Measurements from ENCODE around the gene VAMP1.
"Not testable (repeated sequence)": the region's sequence is repeated elsewhere in the genome, so short reads cannot be mapped to it uniquely, and the experiment has no call there.

VAMP1 gene

DNA sequence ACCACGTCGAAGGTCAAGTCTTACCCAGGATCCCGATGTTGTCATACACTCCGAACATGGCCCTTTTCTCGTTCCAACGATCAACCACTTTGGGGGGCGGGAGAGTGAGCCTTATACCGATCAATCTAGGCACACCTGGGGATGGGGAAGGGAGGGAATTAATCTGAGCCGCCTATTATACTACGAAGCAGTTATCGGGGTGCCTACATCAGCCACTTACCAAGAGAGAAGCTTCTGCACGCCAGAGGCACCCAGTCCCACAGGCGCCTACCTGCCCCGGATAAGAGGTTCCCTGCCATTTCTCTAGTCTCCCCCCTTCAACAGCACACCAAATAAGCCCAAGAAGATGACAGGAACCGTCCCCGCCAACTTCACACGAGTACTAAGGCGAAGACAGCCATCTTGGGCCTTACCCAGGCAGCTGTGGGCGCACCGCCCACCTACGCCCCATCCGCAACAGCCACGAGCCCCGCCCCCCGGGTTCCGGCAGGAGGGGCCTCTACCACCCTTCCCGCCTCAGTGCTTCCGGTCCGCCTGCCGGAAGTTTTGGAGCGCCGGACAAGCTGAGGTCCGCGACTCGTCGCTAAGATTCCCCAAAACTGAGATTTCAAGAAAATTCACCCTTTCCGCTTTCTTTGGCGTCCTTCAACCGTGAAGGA, 22.5 kb upstream of the VAMP1 start, which contains the start of gene MRPL51:
Gene MRPL51 (minus strand): TSS at position 425 of the 659 bp plus-strand sequence. CDS start 126 bp downstream, at position 299.
- Histone ChIP-seq H3K9ac (ENCODE audit: low read depth in 1 of 2, low read length in 2 of 2) (peak within 1 kb of the TSS; percentile 98 to 99), H3K4me1 (ENCODE audit: control insufficient read depth in 1 of 2, insufficient read depth in 2 of 2, low read length in 2 of 2) (peaks cover 18 to 26% of the 10 kb centered on the region in 2 donors), H3K27me3 (ENCODE audit: control insufficient read depth in 1 of 2, insufficient read depth in 2 of 2, low read length in 2 of 2) (no peaks in the 10 kb centered on the region), H3K4me3 (ENCODE audit: low read depth in 1 of 2, low read length in 2 of 2) (peak within 1 kb of the TSS; percentile 99 to 100), H3K36me3 (ENCODE audit: control insufficient read depth in 1 of 2, insufficient read depth in 2 of 2, low read length in 2 of 2) (peaks cover 3 to 21% of the 10 kb centered on the region in 2 donors), H3K27ac (ENCODE audit: low read depth, low read length) (peak within 1 kb of the TSS; percentile 94), H3K9me3 (ENCODE audit: control insufficient read depth in 1 of 2, low read length in 2 of 2) (no peaks in the 10 kb centered on the region)

DNA sequence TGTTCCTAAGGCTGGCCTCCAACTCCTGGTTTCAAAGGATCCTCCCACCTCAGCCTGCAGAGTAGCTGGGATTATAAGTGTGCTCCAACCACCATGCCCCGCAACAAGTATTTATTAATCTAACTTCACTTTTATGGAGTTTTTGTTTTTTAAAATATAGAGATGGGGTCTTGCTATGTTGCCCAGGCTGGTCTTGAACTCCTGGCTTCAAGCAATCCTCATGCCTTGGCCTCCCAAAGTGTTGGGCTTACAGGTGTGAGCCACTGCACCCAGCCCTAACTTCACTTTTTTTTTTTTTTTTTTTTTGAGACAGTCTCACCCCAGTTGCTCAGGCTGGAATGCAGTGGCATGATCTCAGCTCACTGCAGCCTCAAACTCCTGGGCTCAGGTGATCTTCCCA, 20.2 kb upstream of the VAMP1 start:
- not testable (repeated sequence) for H3K27me3 ChIP-seq (ENCODE audit: control insufficient read depth in 1 of 2, insufficient read depth in 2 of 2, low read length in 2 of 2); H3K9me3 ChIP-seq (ENCODE audit: control insufficient read depth in 1 of 2, low read length in 2 of 2); H3K36me3 ChIP-seq (ENCODE audit: control insufficient read depth in 1 of 2, insufficient read depth in 2 of 2, low read length in 2 of 2); H3K4me3 ChIP-seq (ENCODE audit: low read depth in 1 of 2, low read length in 2 of 2); H3K9ac ChIP-seq (ENCODE audit: low read depth in 1 of 2, low read length in 2 of 2); H3K27ac ChIP-seq (ENCODE audit: low read depth, low read length)
- peaks cover 18 to 24% of the 10 kb centered on the region in 2 donors for H3K4me1 ChIP-seq (ENCODE audit: control insufficient read depth in 1 of 2, insufficient read depth in 2 of 2, low read length in 2 of 2)

- peaks cover 0 to 3% of the 10 kb centered on the region in 2 donors for H3K36me3 ChIP-seq (ENCODE audit: control insufficient read depth in 1 of 2, insufficient read depth in 2 of 2, low read length in 2 of 2)
- no peaks in the 10 kb centered on the region for H3K27me3 ChIP-seq (ENCODE audit: control insufficient read depth in 1 of 2, insufficient read depth in 2 of 2, low read length in 2 of 2)
- H3K4me1 ChIP-seq (ENCODE audit: control insufficient read depth in 1 of 2, insufficient read depth in 2 of 2, low read length in 2 of 2) = peaks cover 6 to 12% of the 10 kb centered on the region in 2 donors
- no peak overlapping the region for H3K4me3 ChIP-seq (ENCODE audit: low read depth in 1 of 2, low read length in 2 of 2)
- H3K9me3 ChIP-seq (ENCODE audit: control insufficient read depth in 1 of 2, low read length in 2 of 2) = no peaks in the 10 kb centered on the region
- H3K27ac ChIP-seq (ENCODE audit: low read depth, low read length) = no peak overlapping the region
- no peak overlapping the region for H3K9ac ChIP-seq (ENCODE audit: low read depth in 1 of 2, low read length in 2 of 2)
Observed at GRCh38 chr12:6489449-6489848, 19.0 kb upstream of the VAMP1 start.

- H3K36me3 ChIP-seq (ENCODE audit: control insufficient read depth in 1 of 2, insufficient read depth in 2 of 2, low read length in 2 of 2) = peaks cover 0 to 3% of the 10 kb centered on the region in 2 donors
- H3K9me3 ChIP-seq (ENCODE audit: control insufficient read depth in 1 of 2, low read length in 2 of 2) = no peaks in the 10 kb centered on the region
- no peaks in the 10 kb centered on the region for H3K27me3 ChIP-seq (ENCODE audit: control insufficient read depth in 1 of 2, insufficient read depth in 2 of 2, low read length in 2 of 2)
- peaks cover 4 to 9% of the 10 kb centered on the region in 2 donors for H3K4me1 ChIP-seq (ENCODE audit: control insufficient read depth in 1 of 2, insufficient read depth in 2 of 2, low read length in 2 of 2)
- no peak overlapping the region for H3K4me3 ChIP-seq (ENCODE audit: low read depth in 1 of 2, low read length in 2 of 2)
- no peak overlapping the region for H3K9ac ChIP-seq (ENCODE audit: low read depth in 1 of 2, low read length in 2 of 2)
- no peak overlapping the region for H3K27ac ChIP-seq (ENCODE audit: low read depth, low read length)
Observed at GRCh38 chr12:6488240-6488639, 17.8 kb upstream of the VAMP1 start.

- H3K9me3 ChIP-seq (ENCODE audit: control insufficient read depth in 1 of 2, low read length in 2 of 2) = no peaks in the 10 kb centered on the region
- H3K4me3 ChIP-seq (ENCODE audit: low read depth in 1 of 2, low read length in 2 of 2) = no peak overlapping the region
- H3K27me3 ChIP-seq (ENCODE audit: control insufficient read depth in 1 of 2, insufficient read depth in 2 of 2, low read length in 2 of 2) = no peaks in the 10 kb centered on the region
- no peaks in the 10 kb centered on the region for H3K4me1 ChIP-seq (ENCODE audit: control insufficient read depth in 1 of 2, insufficient read depth in 2 of 2, low read length in 2 of 2)
- no peak overlapping the region for H3K27ac ChIP-seq (ENCODE audit: low read depth, low read length)
- no peaks in the 10 kb centered on the region for H3K36me3 ChIP-seq (ENCODE audit: control insufficient read depth in 1 of 2, insufficient read depth in 2 of 2, low read length in 2 of 2)
- no peak overlapping the region for H3K9ac ChIP-seq (ENCODE audit: low read depth in 1 of 2, low read length in 2 of 2)
Observed at GRCh38 chr12:6478416-6478815, 7.9 kb upstream of the VAMP1 start.

GRCh38 chr12:6477601-6478377, 7.3 kb upstream of the VAMP1 start:
- H3K27me3 ChIP-seq (ENCODE audit: control insufficient read depth in 1 of 2, insufficient read depth in 2 of 2, low read length in 2 of 2); H3K4me1 ChIP-seq (ENCODE audit: control insufficient read depth in 1 of 2, insufficient read depth in 2 of 2, low read length in 2 of 2); H3K4me3 ChIP-seq (ENCODE audit: low read depth in 1 of 2, low read length in 2 of 2); H3K27ac ChIP-seq (ENCODE audit: low read depth, low read length); H3K9me3 ChIP-seq (ENCODE audit: control insufficient read depth in 1 of 2, low read length in 2 of 2); H3K36me3 ChIP-seq (ENCODE audit: control insufficient read depth in 1 of 2, insufficient read depth in 2 of 2, low read length in 2 of 2); H3K9ac ChIP-seq (ENCODE audit: low read depth in 1 of 2, low read length in 2 of 2): not testable (repeated sequence)

DNA sequence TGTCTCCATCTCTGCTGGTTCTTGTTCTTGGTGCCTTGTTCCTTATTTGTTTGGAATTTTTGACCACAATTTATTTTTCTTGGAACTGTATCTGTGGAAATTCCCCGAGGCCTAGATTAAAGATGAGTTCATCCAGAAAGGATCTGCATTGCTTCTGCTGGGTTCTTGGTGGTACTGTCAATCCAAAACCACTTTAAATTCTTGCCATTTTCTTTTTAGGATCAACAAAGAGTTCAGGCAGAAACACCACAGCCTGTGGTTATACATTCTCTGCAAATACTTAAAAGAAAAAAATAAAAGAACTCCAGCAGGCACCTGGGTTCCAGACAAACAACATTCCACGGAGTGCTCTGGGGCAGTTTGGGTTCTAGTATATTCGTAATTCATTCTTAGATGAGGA, 6.0 kb upstream of the VAMP1 start:
- no peaks in the 10 kb centered on the region for H3K4me1 ChIP-seq (ENCODE audit: control insufficient read depth in 1 of 2, insufficient read depth in 2 of 2, low read length in 2 of 2)
- H3K4me3 ChIP-seq (ENCODE audit: low read depth in 1 of 2, low read length in 2 of 2) = no peak overlapping the region
- H3K27me3 ChIP-seq (ENCODE audit: control insufficient read depth in 1 of 2, insufficient read depth in 2 of 2, low read length in 2 of 2) = no peaks in the 10 kb centered on the region
- H3K9ac ChIP-seq (ENCODE audit: low read depth in 1 of 2, low read length in 2 of 2) = no peak overlapping the region
- no peaks in the 10 kb centered on the region for H3K9me3 ChIP-seq (ENCODE audit: control insufficient read depth in 1 of 2, low read length in 2 of 2)
- no peak overlapping the region for H3K27ac ChIP-seq (ENCODE audit: low read depth, low read length)
- no peaks in the 10 kb centered on the region for H3K36me3 ChIP-seq (ENCODE audit: control insufficient read depth in 1 of 2, insufficient read depth in 2 of 2, low read length in 2 of 2)

DNA sequence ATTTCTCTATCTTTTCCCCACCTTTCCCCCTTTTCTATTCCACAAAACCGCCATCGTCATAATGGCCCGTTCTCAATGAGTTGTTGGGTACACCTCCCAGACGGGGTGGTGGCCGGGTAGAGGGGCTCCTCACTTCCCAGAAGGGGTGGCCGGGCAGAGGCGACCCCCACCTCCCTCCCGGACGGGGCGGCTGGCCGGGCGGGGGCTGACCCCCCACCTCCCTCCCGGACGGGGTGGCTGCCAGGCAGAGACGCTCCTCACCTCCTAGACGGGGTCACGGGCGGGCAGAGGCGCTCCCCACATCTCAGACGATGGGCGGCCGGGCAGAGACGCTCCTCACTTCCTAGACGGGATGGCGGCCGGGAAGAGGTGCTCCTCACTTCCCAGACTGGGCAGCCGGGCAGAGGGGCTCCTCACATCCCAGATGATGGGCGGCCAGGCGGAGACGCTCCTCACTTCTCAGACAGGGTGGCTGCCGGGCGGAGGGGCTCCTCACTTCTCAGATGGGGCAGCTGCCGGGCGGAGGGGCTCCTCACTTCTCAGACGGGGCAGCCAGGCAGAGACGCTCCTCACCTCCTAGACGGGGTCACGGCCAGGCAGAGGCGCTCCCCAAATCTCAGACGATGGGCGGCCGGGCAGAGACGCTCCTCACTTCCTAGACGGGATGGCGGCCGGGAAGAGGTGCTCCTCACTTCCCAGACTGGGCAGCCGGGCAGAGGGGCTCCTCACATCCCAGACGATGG, 4.9 kb upstream of the VAMP1 start:
- not testable (repeated sequence) for H3K36me3 ChIP-seq (ENCODE audit: control insufficient read depth in 1 of 2, insufficient read depth in 2 of 2, low read length in 2 of 2); H3K4me3 ChIP-seq (ENCODE audit: low read depth in 1 of 2, low read length in 2 of 2); H3K9ac ChIP-seq (ENCODE audit: low read depth in 1 of 2, low read length in 2 of 2); H3K27ac ChIP-seq (ENCODE audit: low read depth, low read length); H3K9me3 ChIP-seq (ENCODE audit: control insufficient read depth in 1 of 2, low read length in 2 of 2); H3K27me3 ChIP-seq (ENCODE audit: control insufficient read depth in 1 of 2, insufficient read depth in 2 of 2, low read length in 2 of 2); H3K4me1 ChIP-seq (ENCODE audit: control insufficient read depth in 1 of 2, insufficient read depth in 2 of 2, low read length in 2 of 2)

DNA sequence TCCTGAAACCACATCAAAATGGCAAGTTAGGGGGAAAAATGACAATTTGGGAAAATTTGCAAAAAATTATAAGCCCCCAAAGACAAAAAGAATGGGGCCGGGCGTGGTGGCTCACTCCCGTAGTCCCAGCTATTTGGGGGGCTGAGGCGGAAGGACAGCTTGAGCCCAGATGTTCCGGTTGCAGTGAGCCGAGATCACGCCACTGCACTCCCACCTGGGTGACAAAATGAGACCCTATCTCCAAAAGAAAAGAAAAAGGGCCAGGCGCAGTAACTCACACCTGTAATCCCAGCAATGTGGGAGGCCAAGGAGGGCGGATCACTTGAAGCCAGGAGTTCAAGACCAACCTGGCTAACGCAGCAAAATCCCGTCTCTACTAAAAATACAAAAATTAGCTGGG, 2.0 kb upstream of the VAMP1 start:
- Histone ChIP-seq H3K9ac (ENCODE audit: low read depth in 1 of 2, low read length in 2 of 2) (no peak overlapping the region), H3K4me3 (ENCODE audit: low read depth in 1 of 2, low read length in 2 of 2) (no peak overlapping the region), H3K27ac (ENCODE audit: low read depth, low read length) (no peak overlapping the region), H3K27me3 (ENCODE audit: control insufficient read depth in 1 of 2, insufficient read depth in 2 of 2, low read length in 2 of 2) (no peaks in the 10 kb centered on the region), H3K4me1 (ENCODE audit: control insufficient read depth in 1 of 2, insufficient read depth in 2 of 2, low read length in 2 of 2) (peaks cover 20 to 29% of the 10 kb centered on the region in 2 donors), H3K9me3 (ENCODE audit: control insufficient read depth in 1 of 2, low read length in 2 of 2) (no peaks in the 10 kb centered on the region), H3K36me3 (ENCODE audit: control insufficient read depth in 1 of 2, insufficient read depth in 2 of 2, low read length in 2 of 2) (no peaks in the 10 kb centered on the region)

DNA sequence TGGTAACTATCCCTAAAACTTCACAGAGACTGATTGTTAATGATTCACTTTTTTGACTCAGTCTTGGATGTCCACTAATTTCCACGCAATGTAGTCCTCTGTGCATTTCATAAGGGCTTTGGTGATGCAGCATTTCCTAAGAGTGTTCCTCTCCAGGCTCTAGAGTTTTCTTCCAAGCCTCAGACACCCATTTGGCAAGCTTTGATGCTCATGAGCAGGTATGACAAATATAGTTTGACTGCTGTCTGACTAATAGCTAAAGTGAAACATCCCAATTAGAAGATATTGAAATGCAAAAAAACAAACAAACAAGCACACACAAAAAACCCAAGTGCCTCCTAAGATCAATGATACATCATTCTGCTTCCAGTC, 1.5 kb upstream of the VAMP1 start:
- Histone ChIP-seq H3K27ac (ENCODE audit: low read depth, low read length) (no peak overlapping the region), H3K4me3 (ENCODE audit: low read depth in 1 of 2, low read length in 2 of 2) (no peak overlapping the region), H3K9ac (ENCODE audit: low read depth in 1 of 2, low read length in 2 of 2) (no peak overlapping the region), H3K27me3 (ENCODE audit: control insufficient read depth in 1 of 2, insufficient read depth in 2 of 2, low read length in 2 of 2) (no peaks in the 10 kb centered on the region), H3K4me1 (ENCODE audit: control insufficient read depth in 1 of 2, insufficient read depth in 2 of 2, low read length in 2 of 2) (peaks cover 20 to 29% of the 10 kb centered on the region in 2 donors), H3K9me3 (ENCODE audit: control insufficient read depth in 1 of 2, low read length in 2 of 2) (no peaks in the 10 kb centered on the region), H3K36me3 (ENCODE audit: control insufficient read depth in 1 of 2, insufficient read depth in 2 of 2, low read length in 2 of 2) (no peaks in the 10 kb centered on the region)
